ENCODE data around the gene ICAM2.

DNA sequence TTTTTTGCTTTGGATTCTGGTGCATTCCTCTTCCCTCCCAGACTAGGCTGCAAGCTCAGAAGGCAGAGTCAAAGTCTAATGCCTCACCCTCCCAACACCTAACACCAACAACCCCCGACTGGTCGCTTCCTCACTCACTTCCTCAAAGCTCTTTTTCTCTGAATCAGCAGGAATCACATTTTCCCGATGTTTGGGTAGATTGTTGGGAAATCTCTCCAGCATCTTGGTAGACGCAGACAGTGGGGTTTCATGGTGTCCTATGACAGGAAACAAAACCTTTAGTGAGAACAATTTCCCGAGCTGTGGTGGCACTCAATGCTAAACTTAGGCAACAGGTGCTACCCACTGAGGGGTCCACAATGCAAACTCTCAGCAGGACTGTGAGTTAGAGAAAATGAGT is 39.9 kb upstream of the ICAM2 start:
- TF ChIP-seq, protein P1, sequence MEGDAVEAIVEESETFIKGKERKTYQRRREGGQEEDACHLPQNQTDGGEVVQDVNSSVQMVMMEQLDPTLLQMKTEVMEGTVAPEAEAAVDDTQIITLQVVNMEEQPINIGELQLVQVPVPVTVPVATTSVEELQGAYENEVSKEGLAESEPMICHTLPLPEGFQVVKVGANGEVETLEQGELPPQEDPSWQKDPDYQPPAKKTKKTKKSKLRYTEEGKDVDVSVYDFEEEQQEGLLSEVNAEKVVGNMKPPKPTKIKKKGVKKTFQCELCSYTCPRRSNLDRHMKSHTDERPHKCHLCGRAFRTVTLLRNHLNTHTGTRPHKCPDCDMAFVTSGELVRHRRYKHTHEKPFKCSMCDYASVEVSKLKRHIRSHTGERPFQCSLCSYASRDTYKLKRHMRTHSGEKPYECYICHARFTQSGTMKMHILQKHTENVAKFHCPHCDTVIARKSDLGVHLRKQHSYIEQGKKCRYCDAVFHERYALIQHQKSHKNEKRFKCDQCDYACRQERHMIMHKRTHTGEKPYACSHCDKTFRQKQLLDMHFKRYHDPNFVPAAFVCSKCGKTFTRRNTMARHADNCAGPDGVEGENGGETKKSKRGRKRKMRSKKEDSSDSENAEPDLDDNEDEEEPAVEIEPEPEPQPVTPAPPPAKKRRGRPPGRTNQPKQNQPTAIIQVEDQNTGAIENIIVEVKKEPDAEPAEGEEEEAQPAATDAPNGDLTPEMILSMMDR (IDR thresholded peaks at IDR 0.05), result no peak
- TF ChIP-seq POLR2A (IDR thresholded peaks at IDR 0.05), result no peak
